ENCODE measurements around the gene C1orf146.

GRCh38 chr1:92191726-92192125 lies 26.0 kb upstream of the C1orf146 start:
- TF ChIP-seq POLR2A (IDR thresholded peaks at IDR 0.05) = no peak
- no peak for TF ChIP-seq CTCF (IDR thresholded peaks at IDR 0.05)

All from lower leg skin (tissue), 3 donors.